ENCODE results near the gene SLC44A4.
"Not testable (repeated sequence)": the region's sequence is repeated elsewhere in the genome, so short reads cannot be mapped to it uniquely, and the experiment has no call there.

Gene SLC44A4

DNA sequence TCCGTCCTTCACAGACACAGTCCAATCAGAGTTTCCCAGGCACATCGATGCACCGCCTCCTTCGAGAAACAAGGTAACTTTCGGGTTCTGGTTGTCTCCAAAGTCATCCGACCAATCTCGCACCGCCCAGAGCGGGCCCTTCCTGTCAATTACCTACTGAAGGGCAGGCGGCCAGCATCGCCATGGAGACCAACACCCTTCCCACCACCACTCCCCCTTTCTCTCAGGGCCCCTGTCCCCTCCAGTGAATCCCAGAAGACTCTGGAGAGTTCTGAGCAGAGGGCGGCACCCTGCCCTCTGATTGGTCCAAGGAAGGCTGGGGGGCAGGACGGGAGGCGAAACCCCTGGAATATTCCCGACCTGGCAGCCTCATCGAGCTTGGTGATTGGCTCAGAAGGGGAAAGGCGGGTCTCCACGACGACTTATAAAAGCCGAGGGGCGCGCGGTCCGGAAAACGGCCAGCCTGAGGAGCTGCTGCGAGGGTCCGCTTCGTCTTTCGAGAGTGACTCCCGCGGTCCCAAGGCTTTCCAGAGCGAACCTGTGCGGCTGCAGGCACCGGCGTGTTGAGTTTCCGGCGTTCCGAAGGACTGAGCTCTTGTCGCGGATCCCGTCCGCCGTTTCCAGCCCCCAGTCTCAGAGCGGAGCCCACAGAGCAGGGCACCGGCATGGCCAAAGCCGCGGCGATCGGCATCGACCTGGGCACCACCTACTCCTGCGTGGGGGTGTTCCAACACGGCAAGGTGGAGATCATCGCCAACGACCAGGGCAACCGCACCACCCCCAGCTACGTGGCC lies 51.3 kb downstream of the SLC44A4 start, which contains the start of gene HSPA1B:
Gene HSPA1B (plus strand): TSS at position 453 of the 794 bp plus-strand sequence. CDS start 213 bp downstream, at position 666.
- H3K27ac ChIP-seq (ENCODE audit: insufficient read depth, low read depth, low read length, poor library complexity, severe bottlenecking): peak within 1 kb of the TSS; percentile 45
- peak within 1 kb of the TSS; percentile 63 for H3K4me3 ChIP-seq (ENCODE audit: insufficient read depth, low read depth, low read length)
- no peaks in the 10 kb centered on the region for H3K36me3 ChIP-seq (ENCODE audit: control insufficient read depth, insufficient read depth, low read length)
- no peaks in the 10 kb centered on the region for H3K27me3 ChIP-seq (ENCODE audit: control insufficient read depth, insufficient read depth, low read length, poor library complexity, severe bottlenecking)
- H3K4me1 ChIP-seq (ENCODE audit: control insufficient read depth, insufficient read depth, low read length): peaks cover 4% of the 10 kb centered on the region
- 1% methylated on average over 45 to 50 of the region's 56 CpGs for WGBS, 2 experiments
- H3K9me3 ChIP-seq (ENCODE audit: control insufficient read depth, low read length): no peaks in the 10 kb centered on the region

DNA sequence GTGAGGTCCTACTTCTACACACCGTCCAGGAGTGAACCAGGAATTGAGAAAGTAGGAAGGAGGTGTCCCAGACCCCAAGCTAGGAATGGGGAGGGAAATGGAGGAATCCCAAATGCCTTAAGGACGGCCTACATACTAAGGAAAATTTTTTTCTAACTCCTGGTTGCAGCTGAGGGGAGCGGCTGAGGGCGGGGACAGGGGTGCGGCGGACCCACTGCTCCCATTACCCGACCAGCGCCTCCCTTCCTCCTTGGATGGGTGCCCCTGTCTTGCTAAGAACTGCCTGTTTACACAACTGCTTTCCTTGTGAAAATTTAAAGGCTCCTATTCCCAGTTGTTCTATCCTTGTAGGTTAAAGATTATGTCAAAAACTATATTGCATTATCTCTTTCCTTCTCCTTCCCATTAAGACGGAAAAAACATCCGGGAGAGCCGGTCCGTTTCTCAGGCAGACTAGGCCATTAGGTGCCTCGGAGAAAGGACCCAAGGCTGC lies 52.0 kb downstream of the SLC44A4 start:
- Histone ChIP-seq H3K9me3 (ENCODE audit: control insufficient read depth, low read length) (no peaks in the 10 kb centered on the region), H3K27me3 (ENCODE audit: control insufficient read depth, insufficient read depth, low read length, poor library complexity, severe bottlenecking) (no peaks in the 10 kb centered on the region), H3K36me3 (ENCODE audit: control insufficient read depth, insufficient read depth, low read length) (no peaks in the 10 kb centered on the region), H3K4me1 (ENCODE audit: control insufficient read depth, insufficient read depth, low read length) (peaks cover 4% of the 10 kb centered on the region), H3K4me3 (ENCODE audit: insufficient read depth, low read depth, low read length) (peak overlapping the region; percentile 37), H3K27ac (ENCODE audit: insufficient read depth, low read depth, low read length, poor library complexity, severe bottlenecking) (peak overlapping the region; percentile 45)
- WGBS, 2 experiments: 5 to 9% methylated on average over 13 of the region's 13 CpGs

DNA sequence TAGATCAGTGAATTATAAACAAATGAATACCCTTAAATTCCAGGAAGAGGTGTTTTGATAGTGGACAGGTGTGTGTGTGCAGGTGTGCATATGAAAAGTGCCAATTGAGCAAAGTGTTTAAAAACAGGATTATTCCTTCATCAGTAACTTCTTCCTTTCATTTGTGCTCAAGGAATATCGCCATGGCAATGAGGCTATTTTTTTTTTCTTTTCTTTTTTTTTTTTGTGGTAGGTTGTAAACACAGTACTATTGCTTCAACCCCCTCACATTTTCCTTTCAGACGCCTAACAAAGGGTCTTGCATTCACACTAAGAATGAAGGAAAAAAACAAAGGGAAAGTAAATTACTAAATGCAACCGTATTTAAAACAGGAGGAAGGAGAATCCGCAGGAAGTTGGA lies 53.2 kb downstream of the SLC44A4 start:
- 58 to 69% methylated on average over 2 to 4 of the region's 4 CpGs for WGBS, 2 experiments
- no peak overlapping the region for H3K27ac ChIP-seq (ENCODE audit: insufficient read depth, low read depth, low read length, poor library complexity, severe bottlenecking)
- no peaks in the 10 kb centered on the region for H3K9me3 ChIP-seq (ENCODE audit: control insufficient read depth, low read length)
- H3K36me3 ChIP-seq (ENCODE audit: control insufficient read depth, insufficient read depth, low read length): no peaks in the 10 kb centered on the region
- peaks cover 4% of the 10 kb centered on the region for H3K4me1 ChIP-seq (ENCODE audit: control insufficient read depth, insufficient read depth, low read length)
- no peaks in the 10 kb centered on the region for H3K27me3 ChIP-seq (ENCODE audit: control insufficient read depth, insufficient read depth, low read length, poor library complexity, severe bottlenecking)
- H3K4me3 ChIP-seq (ENCODE audit: insufficient read depth, low read depth, low read length): no peak overlapping the region

DNA sequence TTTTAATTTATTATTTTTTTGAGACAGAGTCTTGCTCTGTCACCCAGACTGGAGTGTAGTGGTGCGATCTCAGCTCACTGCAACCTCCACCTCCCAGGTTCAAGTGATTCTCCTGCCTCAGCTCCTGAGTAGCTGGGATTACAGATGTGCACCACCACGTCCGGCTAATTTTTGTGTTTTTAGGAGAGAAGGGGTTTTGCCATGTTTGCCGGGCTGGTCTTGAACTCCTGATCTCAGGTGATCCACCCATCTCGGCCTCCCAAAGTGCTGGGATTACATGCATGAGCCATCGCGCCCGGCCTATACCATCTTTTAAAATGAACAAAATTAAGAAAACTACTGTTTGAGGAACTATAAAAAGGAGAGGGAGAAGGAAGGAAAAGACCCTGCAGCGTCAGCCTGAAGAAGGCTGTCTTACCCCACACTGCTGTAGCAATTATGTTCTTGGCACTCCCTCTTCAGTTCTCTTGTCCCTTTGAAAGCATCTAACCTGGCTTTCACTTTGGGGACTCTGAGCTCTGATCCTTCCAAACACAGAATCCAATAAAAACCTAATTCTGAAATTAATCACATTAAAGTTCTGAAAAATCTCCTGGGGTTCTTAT lies 55.1 kb downstream of the SLC44A4 start:
- H3K27ac ChIP-seq (ENCODE audit: insufficient read depth, low read depth, low read length, poor library complexity, severe bottlenecking); H3K36me3 ChIP-seq (ENCODE audit: control insufficient read depth, insufficient read depth, low read length); H3K9me3 ChIP-seq (ENCODE audit: control insufficient read depth, low read length); H3K4me1 ChIP-seq (ENCODE audit: control insufficient read depth, insufficient read depth, low read length); H3K27me3 ChIP-seq (ENCODE audit: control insufficient read depth, insufficient read depth, low read length, poor library complexity, severe bottlenecking); H3K4me3 ChIP-seq (ENCODE audit: insufficient read depth, low read depth, low read length): not testable (repeated sequence)
- WGBS, 2 experiments: 90 to 94% methylated on average over 6 to 9 of the region's 9 CpGs

DNA sequence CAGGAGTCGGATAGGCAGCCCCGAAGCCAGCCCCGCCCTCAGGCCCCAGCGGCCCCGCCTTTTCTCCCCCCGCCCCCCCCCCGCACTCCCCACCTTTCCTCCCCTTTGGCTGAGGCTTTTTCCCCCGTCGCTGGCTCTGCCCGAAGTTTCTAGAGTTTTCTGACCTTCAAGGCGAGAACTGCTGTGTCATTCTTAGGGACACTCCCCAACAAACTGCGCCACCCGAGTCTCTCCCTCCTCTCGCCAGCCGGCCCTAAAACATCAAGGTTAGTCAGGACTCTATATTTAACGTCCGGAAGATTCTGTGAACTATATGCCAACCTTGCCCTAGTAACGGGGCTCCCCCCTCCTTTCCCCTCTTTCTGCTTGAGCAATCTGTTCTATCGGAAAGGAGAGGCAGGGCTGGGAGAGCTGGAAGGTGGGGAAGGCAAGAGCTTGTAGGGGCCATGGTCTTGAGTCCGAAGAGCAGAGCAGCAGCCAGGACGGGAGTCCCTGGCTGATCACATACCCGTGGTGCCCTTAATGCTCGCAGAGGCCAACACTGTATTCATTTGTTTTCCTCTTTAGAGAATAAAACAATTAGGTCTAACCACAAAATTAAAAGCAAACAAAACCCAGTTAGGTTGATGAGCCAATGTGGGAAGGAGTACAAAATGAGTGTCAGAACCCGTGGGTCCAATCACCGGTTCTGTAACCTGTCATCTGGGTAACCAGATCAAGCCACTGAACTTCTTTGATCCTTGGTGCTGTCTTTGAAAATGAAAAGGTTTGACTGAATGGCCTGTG lies 56.6 kb downstream of the SLC44A4 start:
- Histone ChIP-seq H3K36me3 (ENCODE audit: control insufficient read depth, insufficient read depth, low read length) (no peaks in the 10 kb centered on the region), H3K27ac (ENCODE audit: insufficient read depth, low read depth, low read length, poor library complexity, severe bottlenecking) (peak overlapping the region; percentile 78), H3K4me1 (ENCODE audit: control insufficient read depth, insufficient read depth, low read length) (peaks cover 4% of the 10 kb centered on the region), H3K4me3 (ENCODE audit: insufficient read depth, low read depth, low read length) (peak overlapping the region; percentile 44), H3K9me3 (ENCODE audit: control insufficient read depth, low read length) (no peaks in the 10 kb centered on the region), H3K27me3 (ENCODE audit: control insufficient read depth, insufficient read depth, low read length, poor library complexity, severe bottlenecking) (no peaks in the 10 kb centered on the region)
- 7 to 8% methylated on average over 21 to 23 of the region's 25 CpGs for WGBS, 2 experiments

DNA sequence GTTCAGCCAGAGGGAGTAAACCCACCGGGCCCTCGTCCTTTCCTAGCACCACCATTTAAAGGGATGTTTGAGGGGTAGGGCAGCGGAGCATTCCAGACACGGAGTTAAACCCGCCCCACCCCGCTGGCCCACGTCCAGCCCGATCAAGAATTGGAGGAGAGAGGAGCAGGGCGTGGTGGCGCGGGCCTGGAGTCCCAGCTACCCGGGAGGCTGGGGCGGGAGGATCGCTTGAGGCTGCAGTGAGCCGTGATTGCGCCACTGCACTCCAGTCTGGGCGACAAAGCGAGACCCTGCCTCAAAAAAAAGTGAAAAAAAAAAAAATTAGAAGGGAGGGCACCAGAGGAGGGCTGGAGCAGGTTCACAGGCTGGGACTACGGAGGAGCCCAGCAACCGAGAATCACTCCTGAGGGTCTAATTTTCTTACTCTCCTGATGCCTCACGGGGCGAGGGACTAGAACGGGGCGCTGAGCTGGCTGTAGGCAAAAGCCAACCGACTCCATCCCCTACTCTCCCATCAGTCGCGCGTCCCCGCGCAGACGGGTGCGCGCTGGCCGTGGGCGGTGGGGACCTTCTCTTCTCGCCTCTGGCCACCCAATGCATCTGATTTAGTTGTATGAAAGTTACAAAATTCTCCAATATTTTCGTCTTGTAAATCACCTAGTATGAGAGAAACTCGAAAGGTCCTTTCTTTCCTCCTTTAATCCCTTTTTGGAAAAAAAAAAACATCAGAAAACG lies 57.3 kb downstream of the SLC44A4 start:
- H3K27ac ChIP-seq (ENCODE audit: insufficient read depth, low read depth, low read length, poor library complexity, severe bottlenecking): no peak overlapping the region
- WGBS, 2 experiments: 11 to 13% methylated on average over 39 of the region's 39 CpGs
- no peaks in the 10 kb centered on the region for H3K36me3 ChIP-seq (ENCODE audit: control insufficient read depth, insufficient read depth, low read length)
- H3K4me1 ChIP-seq (ENCODE audit: control insufficient read depth, insufficient read depth, low read length): no peaks in the 10 kb centered on the region
- H3K4me3 ChIP-seq (ENCODE audit: insufficient read depth, low read depth, low read length): peak overlapping the region; percentile 44
- no peaks in the 10 kb centered on the region for H3K27me3 ChIP-seq (ENCODE audit: control insufficient read depth, insufficient read depth, low read length, poor library complexity, severe bottlenecking)
- H3K9me3 ChIP-seq (ENCODE audit: control insufficient read depth, low read length): no peaks in the 10 kb centered on the region

DNA sequence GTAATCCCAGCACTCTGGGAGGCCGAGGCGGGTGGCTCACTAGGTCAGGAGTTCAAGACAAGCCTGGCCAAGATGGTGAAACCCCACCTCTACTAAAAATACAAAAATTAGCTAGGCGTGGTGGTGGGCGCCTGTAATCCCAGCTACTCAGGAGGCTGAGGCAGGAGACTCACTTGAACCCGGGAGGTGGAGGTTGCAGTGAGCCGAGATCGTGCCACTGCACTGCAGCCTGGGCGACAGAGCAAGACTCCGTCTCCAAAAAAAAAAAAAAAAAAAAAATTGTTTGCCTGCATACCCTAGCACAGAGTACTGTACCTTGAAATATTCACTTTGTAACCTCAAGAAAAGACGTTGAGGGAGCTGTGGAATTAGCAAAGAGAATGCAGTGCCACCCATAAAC lies 58.4 kb downstream of the SLC44A4 start:
- not testable (repeated sequence) for H3K27ac ChIP-seq (ENCODE audit: insufficient read depth, low read depth, low read length, poor library complexity, severe bottlenecking); H3K27me3 ChIP-seq (ENCODE audit: control insufficient read depth, insufficient read depth, low read length, poor library complexity, severe bottlenecking)
- 91 to 94% methylated on average over 10 of the region's 10 CpGs for WGBS, 2 experiments

DNA sequence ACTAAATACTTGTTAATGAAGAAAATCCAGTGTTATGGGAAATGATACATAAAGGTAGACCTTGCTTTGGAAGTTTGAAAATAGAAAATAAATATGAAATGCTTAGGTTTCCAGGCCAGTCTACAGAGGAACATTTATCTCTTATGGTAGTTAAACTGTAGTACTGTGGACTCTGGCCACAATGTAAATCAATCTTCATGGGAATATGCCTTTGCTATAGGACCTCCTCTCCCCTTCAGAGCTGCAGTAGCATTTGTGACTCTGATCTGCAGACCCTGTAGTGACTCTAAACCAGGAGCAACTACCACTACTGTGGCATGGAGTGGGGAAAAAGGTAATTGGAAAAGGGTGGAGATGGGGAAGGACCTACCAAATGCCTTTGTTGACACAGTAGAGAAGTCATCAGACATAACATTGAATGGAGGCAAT lies 58.9 kb downstream of the SLC44A4 start:
- Histone ChIP-seq H3K27me3 (ENCODE audit: control insufficient read depth, insufficient read depth, low read length, poor library complexity, severe bottlenecking) (no peaks in the 10 kb centered on the region), H3K27ac (ENCODE audit: insufficient read depth, low read depth, low read length, poor library complexity, severe bottlenecking) (no peak overlapping the region), H3K4me3 (ENCODE audit: insufficient read depth, low read depth, low read length) (no peak overlapping the region)

More for the DNA sequence above, 58.4 kb downstream of the SLC44A4 start:
- not testable (repeated sequence) for H3K4me3 ChIP-seq (ENCODE audit: insufficient read depth, low read depth, low read length); H3K4me1 ChIP-seq (ENCODE audit: control insufficient read depth, insufficient read depth, low read length); H3K9me3 ChIP-seq (ENCODE audit: control insufficient read depth, low read length); H3K36me3 ChIP-seq (ENCODE audit: control insufficient read depth, insufficient read depth, low read length)

DNA sequence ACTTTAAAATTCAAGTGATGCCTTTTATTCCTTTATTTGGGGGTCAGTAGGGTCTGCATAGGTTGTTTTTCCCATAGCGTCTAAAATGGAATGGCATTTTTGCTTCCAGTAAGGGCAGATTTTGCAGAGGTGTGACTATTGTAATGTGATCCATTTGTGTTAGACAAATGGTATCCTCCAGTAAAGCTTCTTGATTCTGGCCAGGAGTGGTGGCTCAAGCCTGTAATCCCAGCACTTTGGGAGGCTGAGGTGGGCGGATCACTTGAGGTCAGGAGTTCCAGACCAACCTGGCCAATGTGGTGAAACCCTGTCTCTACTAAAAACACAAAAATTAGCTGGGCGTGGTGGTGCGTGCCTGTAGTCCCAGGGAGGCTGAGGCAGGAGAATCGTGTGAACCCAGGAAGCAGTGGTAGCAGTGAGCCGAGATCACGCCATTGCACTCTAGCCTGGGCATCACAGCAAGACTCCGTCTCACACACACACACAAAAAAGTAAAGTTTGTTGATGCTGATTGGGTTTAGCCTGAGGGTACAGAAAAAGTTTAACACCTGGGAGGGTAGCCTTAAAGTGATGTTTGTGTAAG lies 60.8 kb downstream of the SLC44A4 start:
- 91 to 97% methylated on average over 7 to 8 of the region's 8 CpGs for WGBS, 2 experiments
- H3K4me1 ChIP-seq (ENCODE audit: control insufficient read depth, insufficient read depth, low read length); H3K9me3 ChIP-seq (ENCODE audit: control insufficient read depth, low read length); H3K27me3 ChIP-seq (ENCODE audit: control insufficient read depth, insufficient read depth, low read length, poor library complexity, severe bottlenecking); H3K36me3 ChIP-seq (ENCODE audit: control insufficient read depth, insufficient read depth, low read length); H3K4me3 ChIP-seq (ENCODE audit: insufficient read depth, low read depth, low read length); H3K27ac ChIP-seq (ENCODE audit: insufficient read depth, low read depth, low read length, poor library complexity, severe bottlenecking): not testable (repeated sequence)

More for the DNA sequence above, 58.9 kb downstream of the SLC44A4 start:
- Histone ChIP-seq H3K9me3 (ENCODE audit: control insufficient read depth, low read length) (no peaks in the 10 kb centered on the region), H3K4me1 (ENCODE audit: control insufficient read depth, insufficient read depth, low read length) (no peaks in the 10 kb centered on the region), H3K36me3 (ENCODE audit: control insufficient read depth, insufficient read depth, low read length) (no peaks in the 10 kb centered on the region)
